Measurements from ENCODE around the gene EMID1. TPM values are rescaled to one million over a fixed set of nuclear protein-coding genes. Genes with fewer than 3 reads are reported as not detected.

The EMID1 gene
- total RNA-seq, 1 experiment from 2014 or later = 9.6 TPM

DNA sequence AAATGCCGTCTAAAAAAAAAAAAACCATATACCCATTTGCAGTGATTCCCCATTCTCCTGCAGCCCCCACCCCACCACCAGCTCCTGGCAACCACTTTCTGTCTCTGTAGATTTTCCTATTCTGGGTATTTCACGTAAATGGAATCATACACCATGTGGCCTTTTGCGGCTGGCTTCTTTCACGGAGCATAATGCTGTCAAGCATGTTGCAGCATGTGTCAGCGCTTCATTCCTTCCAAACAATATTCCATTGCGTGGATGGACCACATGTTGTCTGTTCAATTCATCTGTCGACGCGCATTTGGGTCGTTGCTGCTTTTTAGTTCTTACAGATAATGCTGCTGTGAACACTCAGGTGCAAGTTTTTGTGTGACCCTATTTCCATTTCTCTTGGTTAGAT is 14.8 kb upstream of the EMID1 start:
- intact Hi-C loops (cut with micrococcal nuclease) = no loop called here

GRCh38 chr22:29193021-29193420 is 12.7 kb upstream of the EMID1 start:
- Histone ChIP-seq H3K27me3 (ENCODE audit: insufficient read depth, low read length) (no peaks in the 10 kb centered on the region), H3K9ac (ENCODE audit: low read length) (no peak overlapping the region), H3K4me1 (ENCODE audit: control insufficient read depth in 1 of 2, insufficient read depth in 2 of 2, low read length in 2 of 2) (no peaks in the 10 kb centered on the region), H3K27ac (ENCODE audit: low read depth, low read length) (no peak overlapping the region), H3K79me2 (ENCODE audit: insufficient read depth, low read length) (no peaks in the 10 kb centered on the region), H4K20me1 (ENCODE audit: insufficient read depth) (no peaks in the 10 kb centered on the region), H2AFZ (ENCODE audit: low read depth, low read length, poor library complexity, severe bottlenecking) (no peak overlapping the region), H3K9me2 (ENCODE audit: insufficient read depth) (no peaks in the 10 kb centered on the region), H3K4me3 (replicated peaks in 1 of 2; ENCODE audit: low read depth in 1 of 2, low read length in 2 of 2) (no peak overlapping the region), H3K36me3 (ENCODE audit: control insufficient read depth in 1 of 2, insufficient read depth in 2 of 2, low read length in 2 of 2) (no peaks in the 10 kb centered on the region), H3K9me3 (ENCODE audit: control insufficient read depth in 1 of 2, insufficient read depth in 1 of 2, low read depth in 1 of 2, low read length in 2 of 2) (no peaks in the 10 kb centered on the region), H3K4me2 (ENCODE audit: low read length) (no peak overlapping the region)
- ChIA-PET CTCF (no interaction called here), POLR2A (no interaction called here), RAD21 (ENCODE audit: low non-redundant PET in 1 of 2, low total read pairs in 2 of 2, uncharacterized antibody in 2 of 2, unreplicated experiment in 2 of 2) (no interaction called here)
- intact Hi-C loops (cut with micrococcal nuclease) = no loop called here
- TF ChIP-seq, protein P1, sequence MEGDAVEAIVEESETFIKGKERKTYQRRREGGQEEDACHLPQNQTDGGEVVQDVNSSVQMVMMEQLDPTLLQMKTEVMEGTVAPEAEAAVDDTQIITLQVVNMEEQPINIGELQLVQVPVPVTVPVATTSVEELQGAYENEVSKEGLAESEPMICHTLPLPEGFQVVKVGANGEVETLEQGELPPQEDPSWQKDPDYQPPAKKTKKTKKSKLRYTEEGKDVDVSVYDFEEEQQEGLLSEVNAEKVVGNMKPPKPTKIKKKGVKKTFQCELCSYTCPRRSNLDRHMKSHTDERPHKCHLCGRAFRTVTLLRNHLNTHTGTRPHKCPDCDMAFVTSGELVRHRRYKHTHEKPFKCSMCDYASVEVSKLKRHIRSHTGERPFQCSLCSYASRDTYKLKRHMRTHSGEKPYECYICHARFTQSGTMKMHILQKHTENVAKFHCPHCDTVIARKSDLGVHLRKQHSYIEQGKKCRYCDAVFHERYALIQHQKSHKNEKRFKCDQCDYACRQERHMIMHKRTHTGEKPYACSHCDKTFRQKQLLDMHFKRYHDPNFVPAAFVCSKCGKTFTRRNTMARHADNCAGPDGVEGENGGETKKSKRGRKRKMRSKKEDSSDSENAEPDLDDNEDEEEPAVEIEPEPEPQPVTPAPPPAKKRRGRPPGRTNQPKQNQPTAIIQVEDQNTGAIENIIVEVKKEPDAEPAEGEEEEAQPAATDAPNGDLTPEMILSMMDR (IDR thresholded peaks at IDR 0.05 in 2 of 3, conservative IDR thresholded peaks at IDR 0.05 in 1 of 3; ENCODE audit: borderline replicate concordance in 1 of 3, insufficient read depth in 1 of 3, low read depth in 2 of 3, low read length in 2 of 3) = no peak
- DNase-seq (ENCODE audit: low read depth, low spot score) = no peak
- ATAC-seq = no peak
- no TSS peak for BruUV-seq (replicated peaks)

More for the DNA sequence above, 14.8 kb upstream of the EMID1 start:
- DNase-seq (ENCODE audit: low read depth, low spot score) (no peak), ATAC-seq (no peak)
- no TSS peak for BruUV-seq (replicated peaks)
- Histone ChIP-seq H2AFZ (ENCODE audit: low read depth, low read length, poor library complexity, severe bottlenecking) (no peak overlapping the region), H3K4me2 (ENCODE audit: low read length) (no peak overlapping the region), H3K27me3 (ENCODE audit: insufficient read depth, low read length) (no peaks in the 10 kb centered on the region), H3K36me3 (ENCODE audit: control insufficient read depth in 1 of 2, insufficient read depth in 2 of 2, low read length in 2 of 2) (no peaks in the 10 kb centered on the region), H3K9me2 (ENCODE audit: insufficient read depth) (no peaks in the 10 kb centered on the region), H4K20me1 (ENCODE audit: insufficient read depth) (no peaks in the 10 kb centered on the region), H3K9me3 (ENCODE audit: control insufficient read depth in 1 of 2, insufficient read depth in 1 of 2, low read depth in 1 of 2, low read length in 2 of 2) (no peaks in the 10 kb centered on the region), H3K27ac (ENCODE audit: low read depth, low read length) (no peak overlapping the region), H3K79me2 (ENCODE audit: insufficient read depth, low read length) (no peaks in the 10 kb centered on the region), H3K9ac (ENCODE audit: low read length) (no peak overlapping the region), H3K4me1 (ENCODE audit: control insufficient read depth in 1 of 2, insufficient read depth in 2 of 2, low read length in 2 of 2) (no peaks in the 10 kb centered on the region), H3K4me3 (replicated peaks in 1 of 2; ENCODE audit: low read depth in 1 of 2, low read length in 2 of 2) (no peak overlapping the region)
- no peak for TF ChIP-seq ATF3 (IDR thresholded peaks at IDR 0.05)
- no peak for TF ChIP-seq ZNF274 (IDR thresholded peaks at IDR 0.05; ENCODE audit: low read depth, low read length)
- no peak for TF ChIP-seq ZFX (IDR thresholded peaks at IDR 0.05)
- TF ChIP-seq CBX3 (IDR thresholded peaks at IDR 0.05; ENCODE audit: low read depth) = no peak
- no peak for TF ChIP-seq FOSL1 (IDR thresholded peaks at IDR 0.05; ENCODE audit: low read depth)
- CTCF ChIA-PET = no interaction called here
- RAD21 ChIA-PET (ENCODE audit: low non-redundant PET in 1 of 2, low total read pairs in 2 of 2, uncharacterized antibody in 2 of 2, unreplicated experiment in 2 of 2) = no interaction called here
- POLR2A ChIA-PET = no interaction called here
